HG02884 (cell line): ENCODE results near the gene GUCD1.

Experiments used
- ATAC-seq: cut with Tn5 transposase; IDR thresholded peaks from one replicate; pipeline ENCODE4 v1.9.1; 2021; ENCODE audit warnings: mild to moderate bottlenecking, moderate library complexity; ENCODE audit not compliant: unreplicated experiment

GUCD1 gene

DNA sequence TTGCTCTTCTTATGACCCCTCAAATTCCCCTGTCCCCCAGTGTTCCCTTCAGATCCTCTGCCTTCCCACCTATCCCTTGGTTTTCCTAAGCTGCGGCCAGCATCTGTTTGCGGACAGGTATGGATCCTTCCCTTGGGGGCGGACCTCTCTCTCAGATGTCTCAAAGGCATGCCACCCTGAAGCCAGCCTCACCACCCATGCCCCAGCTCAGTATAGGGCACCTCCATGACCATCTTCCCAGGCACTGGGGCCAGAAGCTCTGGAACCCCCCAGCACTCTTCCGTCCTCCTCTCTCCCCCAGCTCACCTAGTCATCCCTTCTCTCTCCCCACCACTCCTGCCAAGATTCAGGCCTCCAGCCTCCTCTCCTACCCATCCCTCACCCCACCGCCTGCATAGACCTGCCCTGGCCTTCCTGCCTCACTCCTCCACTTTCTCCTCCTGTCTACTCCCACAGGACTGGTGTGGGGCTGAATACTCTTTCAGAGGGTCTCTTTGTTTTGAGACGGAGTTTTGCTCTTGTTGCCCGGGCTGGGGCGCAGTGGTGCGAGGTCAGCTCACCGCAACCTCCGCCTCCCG lies 35.7 kb upstream of the GUCD1 start:
- ATAC-seq, result no peak

- no peak for ATAC-seq
Measured at GRCh38 chr22:24589518-24590030, 34.6 kb upstream of the GUCD1 start.

DNA sequence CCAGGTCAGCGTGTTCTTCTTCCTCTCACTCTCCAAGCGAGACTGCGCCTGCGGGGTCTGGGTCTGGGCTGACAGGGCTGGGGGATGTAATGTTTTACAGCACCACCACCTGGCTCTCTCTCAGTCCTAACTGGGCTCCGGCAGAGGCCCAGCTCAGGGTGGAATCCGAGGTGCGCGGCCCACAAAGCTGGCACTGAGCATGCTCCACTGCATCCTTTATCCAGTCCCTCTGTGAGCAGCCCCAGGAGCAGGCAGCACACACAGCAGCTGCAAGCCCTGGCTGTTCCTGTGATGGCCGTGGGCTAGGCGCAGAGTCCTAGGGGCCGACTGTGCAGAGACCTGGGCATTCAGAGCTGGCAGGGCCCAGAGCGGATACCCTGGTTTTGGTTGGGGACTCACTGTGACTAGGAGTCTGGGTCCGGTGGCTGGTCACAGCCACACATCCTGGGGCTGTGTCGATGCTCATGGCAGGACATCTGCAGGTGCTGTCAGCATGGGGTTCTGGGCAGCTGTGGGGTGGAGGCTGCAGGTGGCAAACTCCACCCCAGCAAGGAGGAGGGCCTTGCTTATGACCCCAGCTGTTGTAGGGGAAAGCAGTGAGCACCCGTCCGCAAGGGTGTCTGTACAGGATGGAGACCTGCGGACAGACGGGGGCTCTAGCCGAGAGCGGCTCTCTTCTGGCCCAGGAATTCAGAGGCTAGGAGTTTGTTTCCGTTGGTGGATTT lies 34.0 kb upstream of the GUCD1 start:
- no peak for ATAC-seq

GRCh38 chr22:24588381-24588756 lies 33.4 kb upstream of the GUCD1 start:
- no peak for ATAC-seq

DNA sequence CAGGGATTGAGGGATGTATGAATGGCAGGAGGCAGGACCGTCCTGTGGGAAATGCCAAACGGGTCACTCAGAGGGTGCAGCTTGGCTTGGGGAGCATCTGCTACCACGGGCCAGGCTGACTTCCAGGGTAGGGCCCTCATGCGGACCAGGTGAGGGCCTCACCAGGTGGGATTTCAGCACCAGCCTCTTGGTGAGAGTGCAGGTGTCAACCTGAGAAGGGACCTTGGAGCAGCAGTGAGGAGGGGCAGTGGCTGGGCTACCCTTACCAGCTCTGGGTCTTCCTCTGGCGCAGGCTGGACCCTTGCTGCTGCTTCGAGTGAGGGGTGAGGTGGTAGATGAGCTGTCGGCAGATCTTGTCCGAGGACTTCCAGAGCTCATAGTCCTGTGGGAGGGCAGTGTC lies 33.0 kb upstream of the GUCD1 start:
- ATAC-seq, result no peak

GRCh38 chr22:24587251-24587650 lies 32.3 kb upstream of the GUCD1 start:
- no peak for ATAC-seq

- no peak for ATAC-seq
Measured at GRCh38 chr22:24585927-24586546, 31.1 kb upstream of the GUCD1 start.

GRCh38 chr22:24585461-24585860 lies 30.5 kb upstream of the GUCD1 start:
- no peak for ATAC-seq

GRCh38 chr22:24584871-24585411 lies 30.0 kb upstream of the GUCD1 start:
- ATAC-seq, result no peak

DNA sequence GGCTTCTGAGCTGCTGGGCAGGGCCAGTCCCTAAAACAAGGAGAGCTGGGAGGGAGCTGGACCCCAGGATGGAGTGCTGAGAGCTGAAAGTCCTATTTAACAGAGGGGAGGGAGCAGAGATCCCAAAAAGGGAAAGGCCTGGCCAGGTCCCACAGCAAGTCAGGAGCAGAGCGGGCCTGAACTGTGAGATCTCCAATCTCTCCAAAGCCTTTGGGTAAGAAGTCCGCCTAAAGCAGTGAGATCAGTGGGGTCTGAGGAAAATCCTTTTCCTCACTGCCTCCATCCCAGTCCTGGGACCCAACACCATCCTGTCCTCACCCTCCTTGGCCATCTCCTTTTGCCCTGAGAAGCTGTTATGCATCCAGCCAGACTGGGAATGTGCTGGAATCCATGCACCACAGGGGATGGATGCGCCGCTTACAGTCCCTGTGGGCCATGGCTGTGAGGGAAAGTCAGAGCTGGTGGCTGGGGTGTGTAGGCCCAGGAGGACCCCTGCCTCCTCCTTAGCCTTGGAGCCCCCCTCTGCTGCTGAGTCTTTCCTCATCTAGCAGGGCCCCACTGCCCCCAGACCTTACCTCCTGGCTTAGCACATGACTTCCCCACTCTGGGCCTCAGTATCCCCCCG lies 29.3 kb upstream of the GUCD1 start:
- no peak for ATAC-seq

DNA sequence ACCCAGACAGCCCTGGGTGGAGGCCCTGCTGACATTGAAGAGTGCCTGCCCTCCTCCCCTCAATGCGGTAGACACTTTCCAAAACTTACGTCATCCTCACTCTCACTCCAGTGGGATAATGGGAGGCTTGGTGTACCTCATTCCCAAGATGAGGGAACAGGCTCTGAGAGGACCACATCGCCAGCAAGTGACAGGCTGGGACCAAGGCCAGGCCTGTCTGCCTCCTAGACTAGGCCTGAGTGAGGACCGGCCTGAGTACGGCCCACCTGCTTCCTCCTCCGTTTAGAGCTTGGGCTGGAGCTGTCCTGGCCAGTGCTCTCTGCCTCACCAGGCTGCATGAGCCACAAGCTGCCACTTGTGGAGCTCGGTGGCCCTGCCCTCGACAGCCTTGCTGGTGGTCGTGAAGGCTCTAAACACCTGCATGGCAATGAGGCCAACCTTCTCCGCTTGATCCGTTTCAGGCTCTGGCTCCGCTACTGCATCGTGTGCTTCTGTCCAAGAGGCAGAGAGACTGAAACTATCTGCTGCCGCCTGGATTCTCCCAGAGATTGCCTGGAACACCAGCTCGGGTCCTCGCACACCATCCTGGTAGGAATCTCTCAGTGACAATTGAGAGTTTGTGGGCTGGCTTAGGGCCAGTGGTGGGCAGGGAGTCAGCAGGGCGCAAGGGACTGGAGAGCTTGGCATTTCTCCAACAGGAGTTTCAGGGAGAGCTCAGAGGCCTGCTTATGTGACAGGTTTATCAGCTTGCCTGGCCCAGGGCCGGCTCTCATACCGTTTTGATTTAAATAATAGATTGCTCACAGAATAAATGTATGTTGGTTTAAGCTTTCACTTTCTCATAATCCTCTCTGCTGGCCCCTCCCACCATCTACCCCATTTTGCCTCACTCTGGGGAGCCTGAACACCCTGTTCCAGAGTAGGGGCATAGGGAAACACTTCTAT lies 28.6 kb upstream of the GUCD1 start:
- ATAC-seq, result no peak

GRCh38 chr22:24582056-24582814 lies 27.3 kb upstream of the GUCD1 start:
- no peak for ATAC-seq

DNA sequence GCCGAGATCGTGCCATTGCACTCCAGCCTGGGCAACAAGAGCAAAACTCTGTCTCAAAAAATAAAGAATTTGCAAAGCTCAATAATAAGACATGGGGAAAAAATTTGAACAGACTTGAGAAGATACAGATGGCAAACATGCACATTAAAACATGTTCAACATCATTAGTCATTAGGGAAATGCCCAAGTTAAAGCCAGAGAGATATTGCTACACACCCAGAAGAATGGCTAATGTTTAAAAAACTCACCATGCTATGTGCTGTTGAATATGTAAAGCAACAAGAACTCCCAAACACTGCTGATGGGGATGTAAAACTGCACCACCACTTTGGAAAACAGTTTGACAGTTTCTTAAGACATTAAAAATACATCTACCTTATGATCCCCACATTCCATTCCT lies 25.3 kb upstream of the GUCD1 start:
- ATAC-seq, result no peak

DNA sequence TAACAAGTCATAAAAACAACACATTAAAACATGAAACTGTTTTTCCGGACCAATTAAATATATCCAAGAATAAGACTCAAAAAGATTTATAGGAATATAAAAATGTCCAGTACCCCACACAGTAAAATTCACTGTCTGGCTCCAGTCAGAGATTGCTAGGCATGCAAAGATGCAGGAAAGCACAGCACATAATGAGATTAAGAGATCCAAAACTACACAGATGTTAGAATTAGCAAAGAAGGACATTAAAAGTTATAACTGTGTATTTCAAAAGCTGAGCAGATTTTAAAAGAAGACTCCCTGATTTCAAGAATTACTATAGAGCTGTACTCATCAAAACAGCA lies 24.3 kb upstream of the GUCD1 start:
- ATAC-seq, result no peak

DNA sequence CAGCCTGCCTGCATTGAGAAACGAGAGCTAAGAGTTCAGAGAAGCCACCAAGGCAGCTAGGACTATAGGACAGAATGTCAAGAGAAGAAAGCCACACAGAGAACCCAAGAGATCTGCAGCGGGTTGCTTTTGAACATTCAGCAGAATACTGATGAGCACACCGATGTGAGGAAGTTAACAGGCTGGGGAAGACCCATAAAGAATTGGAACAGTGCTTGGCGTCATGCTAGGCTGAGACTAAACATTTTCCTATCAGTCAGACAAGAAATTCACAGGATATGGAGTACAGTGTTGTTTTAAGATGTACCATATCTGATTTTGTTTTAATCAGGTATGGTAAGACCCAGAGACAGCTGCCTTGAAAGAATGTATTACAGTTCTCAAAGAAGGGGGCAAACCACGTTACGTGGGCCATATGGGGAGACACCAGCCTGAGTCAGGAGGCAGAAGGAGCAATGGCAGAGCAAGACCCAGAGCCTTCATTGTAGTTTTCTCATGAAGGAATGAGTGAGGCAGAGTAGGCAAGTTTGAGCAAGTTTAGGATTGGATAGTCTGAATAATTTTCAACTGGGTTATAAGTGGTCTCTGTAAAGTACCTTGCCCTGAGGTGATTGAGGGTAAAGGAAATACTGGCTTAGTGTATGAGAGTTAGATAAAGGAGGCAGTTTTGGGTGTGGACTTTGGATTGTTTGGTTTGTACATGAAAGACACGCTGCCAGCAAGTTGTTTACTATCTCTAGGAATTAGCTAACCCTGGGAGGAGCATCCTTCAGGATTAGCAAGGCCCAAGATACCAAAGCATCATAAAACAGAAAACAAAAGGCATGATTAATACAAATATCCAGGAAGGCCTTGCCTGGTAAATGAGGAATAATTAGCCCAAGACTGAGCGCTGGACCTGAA lies 23.7 kb upstream of the GUCD1 start:
- no peak for ATAC-seq

DNA sequence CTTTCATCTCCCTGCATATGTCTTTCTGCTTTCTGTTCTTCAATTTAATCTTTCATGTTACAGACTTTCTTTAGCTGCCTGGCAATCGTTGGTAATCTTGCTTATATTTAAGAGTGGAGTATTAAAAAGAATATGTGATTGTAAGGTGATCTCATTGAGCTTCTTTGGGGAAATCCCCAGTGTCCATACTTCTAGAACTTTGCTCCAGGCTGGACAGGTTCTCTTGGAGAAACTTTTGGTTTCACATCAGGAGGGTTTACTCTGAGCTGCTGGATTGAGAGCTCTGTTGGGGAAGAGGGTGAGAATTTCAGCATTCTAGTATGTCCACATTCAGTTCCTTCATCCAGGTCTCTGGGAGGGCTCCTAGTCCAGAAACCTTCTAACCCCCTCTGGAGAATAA lies 21.8 kb upstream of the GUCD1 start:
- ATAC-seq, result no peak

DNA sequence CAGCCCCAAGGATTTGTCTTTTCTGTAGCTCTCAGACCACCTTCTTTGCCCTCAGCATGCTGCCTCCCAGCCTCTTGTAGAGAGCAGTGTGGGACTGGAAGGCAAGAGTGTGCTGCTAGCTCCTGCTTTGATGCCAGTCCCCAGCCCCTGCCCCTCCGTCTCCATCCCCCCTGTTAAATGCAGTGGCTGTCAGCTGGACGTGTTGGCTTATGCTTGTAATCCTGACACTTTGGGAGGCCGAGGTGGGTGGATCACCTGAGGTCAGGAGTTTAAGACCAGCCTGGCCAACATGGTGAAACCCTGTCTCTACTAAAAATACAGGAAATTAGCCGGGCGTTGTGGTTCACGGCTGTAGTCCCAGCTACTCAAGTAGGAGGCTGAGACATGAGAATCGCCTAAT lies 16.3 kb upstream of the GUCD1 start:
- no peak for ATAC-seq

- ATAC-seq, result no peak
Measured at GRCh38 chr22:24567668-24568067, 12.7 kb upstream of the GUCD1 start.
